ENCODE data around the gene CAMTA1.

The CAMTA1 gene

GRCh38 chr1:7613851-7614205 lies 828.6 kb downstream of the CAMTA1 start:
- DNase-seq (no peak), ATAC-seq (no peak)

GRCh38 chr1:7614576-7615074 lies 829.4 kb downstream of the CAMTA1 start:
- DNase-seq: no peak
- no peak for ATAC-seq

DNA sequence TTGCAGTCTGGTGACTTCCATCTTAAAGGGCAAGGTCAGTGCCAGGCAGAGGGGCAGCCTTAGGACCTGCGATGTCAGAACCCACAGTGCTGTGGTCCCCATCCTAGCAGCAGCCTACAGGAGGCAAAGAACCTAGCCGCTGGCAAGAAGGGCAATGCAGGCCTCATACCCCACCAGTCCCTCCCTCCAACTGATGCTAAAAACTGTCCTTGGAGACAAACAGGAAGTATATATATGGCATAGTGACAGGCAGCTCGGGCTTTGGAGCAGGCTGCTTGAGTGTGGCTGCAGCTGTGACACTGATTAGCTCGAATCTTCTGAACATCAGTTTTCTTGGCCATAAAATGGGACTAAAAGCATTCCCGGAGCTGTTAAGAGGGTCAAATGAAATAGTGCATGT lies 829.9 kb downstream of the CAMTA1 start:
- ATAC-seq (no peak), DNase-seq (no peak)

DNA sequence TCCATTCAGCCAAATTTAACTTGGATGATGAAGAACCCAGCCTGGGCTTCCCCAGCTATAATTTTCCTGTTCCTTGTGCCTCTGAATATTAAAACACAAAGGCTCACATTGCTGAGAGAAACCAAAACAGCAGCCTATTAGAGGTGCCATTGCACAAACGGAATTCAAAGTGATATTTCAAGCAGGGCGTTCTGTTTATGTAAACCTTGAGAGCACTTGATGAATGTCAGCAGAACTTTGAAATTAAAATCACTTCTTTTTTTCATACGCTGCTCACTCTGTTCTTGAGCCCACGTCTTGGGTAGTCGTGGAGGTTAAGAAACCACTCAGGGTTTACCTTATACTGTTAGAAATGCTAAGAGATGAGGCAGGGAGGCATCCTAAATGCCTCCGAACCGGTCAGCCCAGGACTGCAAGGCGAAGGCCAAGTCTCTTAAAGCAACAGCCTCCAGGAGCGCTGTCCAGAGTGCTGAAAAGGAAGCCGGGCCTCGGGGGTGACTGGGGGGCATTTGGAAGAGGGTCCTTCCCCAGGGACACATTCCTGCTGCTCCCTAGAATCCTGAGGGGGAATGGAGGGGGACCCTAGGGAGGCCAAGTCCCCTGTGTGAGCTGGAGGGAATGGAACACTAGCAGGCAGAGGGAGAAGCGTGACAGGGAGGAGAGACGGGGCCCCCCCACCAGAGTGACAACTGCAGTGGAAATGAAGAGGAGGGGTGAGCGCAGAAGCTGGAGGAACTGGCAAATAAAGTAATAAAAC lies 831.0 kb downstream of the CAMTA1 start:
- DNase-seq: peak; percentile 28
- no peak for ATAC-seq

DNA sequence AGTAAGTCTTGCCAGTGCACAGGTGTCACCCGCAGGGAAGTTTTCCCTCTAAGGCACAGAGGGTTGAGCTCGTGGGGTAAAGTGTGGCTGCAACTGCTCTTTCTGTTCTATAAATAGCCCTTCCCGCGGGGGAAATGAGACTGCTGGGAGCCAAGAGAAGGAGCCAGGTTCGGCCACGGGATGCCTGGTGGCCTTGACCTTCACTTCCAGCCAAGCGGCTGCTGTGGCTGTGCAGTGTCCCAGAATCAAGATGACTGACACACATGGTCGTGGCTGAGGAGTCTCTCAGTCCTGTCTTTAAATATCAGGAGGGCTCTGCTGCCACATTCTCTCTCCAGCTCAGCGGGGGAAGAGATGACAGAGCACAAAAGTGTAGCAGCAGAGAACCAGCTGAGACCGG lies 831.7 kb downstream of the CAMTA1 start:
- DNase-seq: no peak
- ATAC-seq: no peak

GRCh38 chr1:7617826-7618225 lies 832.6 kb downstream of the CAMTA1 start:
- no peak for ATAC-seq
- DNase-seq: no peak

- no peak for ATAC-seq
These were observed 834.9 kb downstream of the CAMTA1 start for GRCh38 chr1:7620196-7620595.

GRCh38 chr1:7621334-7622219 lies 836.3 kb downstream of the CAMTA1 start:
- DNase-seq (no peak), ATAC-seq (no peak)

More at GRCh38 chr1:7620196-7620595, 834.9 kb downstream of the CAMTA1 start:
- no peak for DNase-seq

- ATAC-seq: no peak
- DNase-seq: no peak
These were observed 838.6 kb downstream of the CAMTA1 start for GRCh38 chr1:7623842-7624241.

DNA sequence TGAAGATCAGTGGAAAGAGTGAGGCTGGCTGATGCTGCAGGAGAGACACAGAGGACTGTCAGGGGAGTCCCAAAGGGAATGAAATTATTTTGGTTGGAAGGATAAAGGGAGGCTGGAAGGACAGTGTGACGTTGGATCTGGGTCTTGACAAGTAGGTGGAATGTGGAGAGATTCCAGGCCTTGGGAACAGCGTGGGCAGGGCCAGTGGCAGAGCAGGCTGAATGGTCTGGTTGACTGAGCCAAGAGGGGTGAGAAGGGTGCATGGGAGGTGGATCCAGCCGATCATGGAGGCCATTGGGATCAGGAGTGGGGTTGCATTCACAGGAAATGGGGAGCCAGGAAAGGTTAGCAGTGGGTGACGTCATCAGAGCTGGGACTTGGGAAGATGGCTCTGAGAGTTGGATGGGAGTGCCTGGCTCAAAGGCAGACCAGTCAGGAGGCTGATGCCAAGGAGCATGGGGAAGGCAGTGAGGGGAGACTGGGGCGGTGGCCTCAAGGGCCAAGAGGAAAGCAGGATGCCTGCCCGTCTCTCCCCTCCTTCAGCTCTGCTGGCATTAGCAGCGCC lies 839.6 kb downstream of the CAMTA1 start:
- ATAC-seq (no peak), DNase-seq (no peak)

DNA sequence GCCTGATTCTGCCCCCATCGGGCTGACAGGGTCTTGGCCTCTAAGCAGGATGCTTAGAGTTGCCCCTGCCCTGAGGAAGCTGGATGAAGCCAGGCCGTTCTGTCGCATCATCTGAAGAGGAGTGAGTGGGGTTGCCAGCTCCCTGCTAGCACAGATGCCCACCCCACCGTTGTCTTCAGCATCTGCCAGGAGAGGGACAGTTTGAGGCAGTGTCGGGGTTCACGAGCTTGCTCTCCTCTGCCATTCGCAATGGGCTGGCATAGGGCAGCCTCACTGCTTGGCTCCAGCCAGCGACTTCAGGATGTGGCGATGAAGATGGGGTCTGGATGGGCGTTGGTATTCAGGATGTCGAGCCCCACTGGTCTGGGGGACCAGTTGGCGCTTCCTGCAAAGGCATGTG lies 840.1 kb downstream of the CAMTA1 start:
- ATAC-seq: no peak

GRCh38 chr1:7628273-7628672 lies 843.0 kb downstream of the CAMTA1 start:
- ATAC-seq (no peak), DNase-seq (no peak)

More for the DNA sequence above, 840.1 kb downstream of the CAMTA1 start:
- no peak for DNase-seq

DNA sequence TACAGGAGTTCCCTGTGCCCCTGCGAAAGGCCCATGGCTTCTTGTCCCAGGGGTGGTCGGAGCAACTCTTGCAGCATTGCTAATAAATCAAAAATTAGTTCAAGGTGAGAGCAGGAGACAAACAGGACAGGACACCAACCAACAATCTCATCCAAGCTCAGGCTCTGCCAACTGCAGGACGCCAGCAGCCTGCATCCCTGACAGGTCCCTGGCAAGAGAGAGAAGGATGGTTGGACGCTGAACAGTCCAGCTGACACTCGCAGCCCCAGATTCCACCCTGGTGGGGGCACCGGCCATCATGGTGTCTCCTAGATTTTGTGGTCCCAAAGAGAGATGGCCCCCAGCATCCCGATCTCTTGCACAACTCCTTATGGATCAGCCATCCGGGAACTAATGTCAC lies 843.8 kb downstream of the CAMTA1 start:
- ATAC-seq: no peak
- no peak for DNase-seq

DNA sequence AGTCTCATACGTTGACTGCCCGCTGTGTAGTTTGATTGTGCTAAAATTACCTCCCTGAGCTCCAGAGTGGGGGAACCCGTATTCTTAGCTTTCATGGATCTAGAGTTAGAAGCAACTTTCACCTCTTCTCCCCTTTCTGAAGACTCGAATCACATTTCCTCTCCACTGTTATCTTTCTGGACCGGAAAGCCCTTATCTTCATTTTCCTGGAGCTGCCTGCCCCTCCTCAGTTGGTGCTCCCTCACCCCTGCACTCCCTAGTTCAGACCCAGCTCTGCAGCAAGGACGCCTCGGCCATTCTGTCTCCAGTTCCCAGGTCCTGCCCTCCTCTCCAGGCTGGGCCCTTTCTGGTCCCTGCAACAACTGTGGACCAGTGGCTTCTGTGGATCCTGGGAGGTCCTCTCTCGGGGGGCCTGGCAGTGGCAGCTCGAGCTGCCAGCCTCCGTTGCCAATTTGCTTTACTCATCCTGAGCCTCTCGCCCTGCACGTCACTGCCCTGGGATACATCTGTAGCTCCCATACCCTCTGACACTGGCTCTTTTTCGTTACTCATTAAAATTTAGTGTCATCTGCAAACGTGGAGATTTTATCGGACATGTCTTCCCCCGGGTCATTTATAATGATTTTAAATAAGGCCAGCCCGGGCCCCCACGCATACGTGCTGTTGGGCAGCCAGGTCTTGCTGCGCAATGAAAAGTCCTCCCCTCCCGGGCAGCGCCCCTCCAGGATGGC lies 844.4 kb downstream of the CAMTA1 start:
- no peak for ATAC-seq
- no peak for DNase-seq

GRCh38 chr1:7630378-7630777 lies 845.1 kb downstream of the CAMTA1 start:
- ATAC-seq (no peak), DNase-seq (no peak)

- no peak for DNase-seq
- no peak for ATAC-seq
These were observed 846.9 kb downstream of the CAMTA1 start for GRCh38 chr1:7632176-7632575.

- DNase-seq (no peak), ATAC-seq (no peak)
These were observed 847.4 kb downstream of the CAMTA1 start for GRCh38 chr1:7632681-7633080.

DNA sequence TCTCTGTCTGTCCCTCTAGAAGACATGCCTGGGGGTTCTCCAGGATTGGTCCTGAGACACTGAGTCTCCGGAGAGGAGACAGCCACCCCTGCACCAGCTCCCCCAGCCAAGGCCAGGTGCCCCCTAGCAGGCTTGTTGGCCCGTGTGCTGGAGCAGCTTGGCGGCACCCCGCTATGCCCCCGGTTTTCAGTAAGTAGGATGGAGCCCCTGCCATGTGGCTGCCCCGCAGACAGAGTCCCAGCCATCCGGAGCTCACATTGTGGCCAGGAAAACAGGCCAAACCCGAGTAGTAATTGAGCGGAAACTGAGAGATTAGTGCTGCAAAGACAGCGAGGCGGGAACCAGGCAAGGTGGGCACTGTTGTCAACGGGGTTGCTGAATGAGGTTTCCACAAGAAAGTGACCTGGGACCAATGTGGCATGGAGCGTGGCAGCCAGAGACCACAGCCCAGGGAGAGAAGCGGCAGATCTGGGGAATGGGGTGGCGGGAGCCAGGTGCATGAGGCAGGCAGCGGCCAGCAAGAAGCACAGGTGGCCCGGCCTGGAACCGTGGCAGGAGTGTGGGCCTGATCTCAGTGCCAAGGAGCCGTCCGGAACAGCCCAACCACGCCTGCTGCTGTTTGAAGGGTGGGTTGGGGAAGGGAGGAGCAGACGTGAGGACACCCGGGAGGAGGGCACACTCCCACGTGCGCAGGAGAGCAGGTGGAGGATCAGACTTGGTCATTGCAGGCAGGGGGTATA lies 848.4 kb downstream of the CAMTA1 start:
- DNase-seq (no peak), ATAC-seq (no peak)

DNA sequence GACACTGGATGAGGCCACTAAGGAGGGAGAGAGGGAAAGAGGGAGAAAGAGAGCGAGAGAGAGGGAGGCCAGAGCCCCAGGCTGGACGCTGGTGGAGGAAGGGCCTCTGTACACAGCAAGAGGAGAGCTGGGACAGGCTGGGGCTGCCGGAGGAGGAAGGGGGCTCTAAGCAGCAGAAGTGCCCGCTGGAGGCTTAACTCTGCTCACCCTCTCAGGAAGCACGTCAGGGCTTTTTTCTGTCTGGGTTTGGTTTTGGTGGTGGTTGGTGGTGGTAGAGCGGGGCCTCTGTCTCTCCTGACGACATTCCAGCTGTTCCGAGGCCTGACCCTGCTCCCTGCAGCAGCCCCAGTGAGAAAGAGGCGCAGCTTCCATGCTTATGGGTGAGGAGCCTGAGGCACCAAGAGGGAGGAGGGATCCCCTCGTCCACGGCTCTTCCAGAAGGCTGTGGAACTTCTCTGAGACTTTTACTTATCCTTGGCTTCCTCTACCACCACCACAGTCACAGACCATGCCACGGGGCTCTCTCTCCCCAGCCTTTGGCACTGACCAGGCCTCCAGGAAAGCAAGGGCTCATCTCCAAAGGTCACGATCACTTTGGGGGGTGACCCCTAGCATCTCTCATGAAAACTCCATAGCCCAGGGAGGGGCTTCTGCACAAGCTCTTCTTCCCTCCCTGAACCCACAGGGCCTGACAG lies 849.4 kb downstream of the CAMTA1 start:
- DNase-seq (no peak), ATAC-seq (no peak)

DNA sequence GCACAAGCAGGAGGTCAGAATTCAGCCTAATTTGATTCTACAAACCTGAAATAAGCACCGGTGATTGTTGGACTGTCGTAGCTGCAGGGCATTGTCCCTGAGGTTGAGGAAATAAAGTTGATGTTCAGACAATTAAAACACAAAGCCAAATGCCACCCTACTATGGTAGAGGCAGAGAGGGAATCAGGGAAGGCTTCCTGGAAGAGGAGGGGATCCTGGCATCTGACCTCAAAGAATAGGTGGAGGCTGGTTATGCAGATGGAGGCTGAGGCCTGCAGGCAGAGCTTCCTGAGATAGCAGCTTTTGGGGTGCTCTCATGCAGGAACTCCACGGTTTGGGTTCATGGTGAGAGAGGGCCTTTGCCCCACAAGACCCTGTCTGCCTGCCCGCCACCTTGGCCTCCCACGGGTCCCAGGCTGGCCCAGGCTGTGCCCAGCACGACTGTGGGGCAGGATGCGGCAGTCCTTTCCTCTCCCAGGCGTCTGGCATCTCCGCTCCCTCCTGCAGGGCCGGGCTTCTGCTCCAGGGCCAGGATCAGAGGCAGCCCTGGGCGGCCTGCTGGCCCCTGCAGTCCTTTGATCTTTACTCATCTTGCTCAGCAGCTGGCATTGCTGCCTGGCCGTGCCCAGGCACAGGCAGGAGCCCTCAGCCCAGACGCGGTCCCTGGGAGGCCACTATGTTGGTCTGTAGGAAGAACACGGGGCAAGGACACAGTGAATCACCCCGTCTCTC lies 851.7 kb downstream of the CAMTA1 start:
- DNase-seq (no peak), ATAC-seq (no peak)
